Stimulated activated CD8-positive, alpha-beta memory T cell treated with anti-CD3 and anti-CD28 coated beads, Interleukin-4, amount 100 ng/mL, for 4 hours (primary cell): ENCODE data around the gene EPHB2.
"Not testable (repeated sequence)": the region's sequence is repeated elsewhere in the genome, so short reads cannot be mapped to it uniquely, and the experiment has no call there.

Source experiments
- DNase-seq, 2 donors: peaks; one replicate each; pipeline ENCODE4 v3.0.0-alpha.2; 2020; ENCODE audit warnings: low read depth in 2 of 2, low spot score in 1 of 2

Gene EPHB2

DNA sequence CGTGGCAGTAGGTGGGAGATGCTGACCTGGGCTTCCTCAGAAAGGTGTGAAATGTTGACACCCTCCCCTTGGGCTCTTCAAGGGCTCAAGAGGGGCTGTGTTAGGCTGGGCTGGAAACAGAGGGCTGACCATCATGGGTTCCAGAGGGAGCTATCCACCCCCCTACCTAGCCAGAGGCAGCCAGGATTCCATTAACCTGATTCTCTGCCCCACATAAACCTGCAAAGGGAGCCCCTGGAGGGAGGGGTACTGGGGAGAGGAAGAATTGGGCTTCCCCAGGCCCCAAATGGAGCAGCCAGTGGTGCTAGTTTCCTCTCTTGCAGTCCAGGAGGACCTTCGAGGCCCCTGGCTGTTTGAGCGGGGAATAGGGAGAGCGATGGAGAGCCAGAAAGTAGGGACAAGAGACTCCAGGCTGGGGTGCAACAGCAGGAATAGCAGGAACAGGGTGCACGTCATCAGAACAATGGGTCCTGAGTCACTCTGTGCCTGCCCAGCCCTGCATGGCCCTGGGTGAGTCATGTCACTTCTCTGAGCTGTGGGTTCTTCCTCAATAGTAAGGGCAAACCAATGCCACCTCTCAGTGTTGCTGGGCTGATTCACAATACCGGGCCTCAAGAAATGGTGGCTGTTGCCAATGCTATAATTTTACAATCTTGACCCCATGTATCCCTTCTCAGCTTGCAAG is 121.2 kb downstream of the EPHB2 start:
- no peak for DNase-seq

DNA sequence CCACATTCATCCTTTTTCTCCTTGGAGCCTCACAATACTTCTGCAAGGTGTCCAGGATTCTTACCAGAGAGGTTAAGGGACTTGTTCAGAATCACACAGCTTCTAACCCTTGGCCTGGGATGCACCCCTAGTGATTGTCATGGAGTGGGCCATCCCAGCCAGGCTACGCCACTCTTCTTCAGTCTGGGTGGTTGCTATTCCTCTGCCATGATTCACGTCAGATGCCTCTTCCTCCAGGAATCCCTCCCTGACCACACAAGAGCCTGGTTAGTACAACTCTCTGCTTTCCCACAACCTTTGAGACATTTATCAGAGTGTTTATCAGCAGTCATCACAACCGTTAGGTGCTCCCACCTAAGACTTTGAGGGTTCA is 121.8 kb downstream of the EPHB2 start:
- no peak for DNase-seq

DNA sequence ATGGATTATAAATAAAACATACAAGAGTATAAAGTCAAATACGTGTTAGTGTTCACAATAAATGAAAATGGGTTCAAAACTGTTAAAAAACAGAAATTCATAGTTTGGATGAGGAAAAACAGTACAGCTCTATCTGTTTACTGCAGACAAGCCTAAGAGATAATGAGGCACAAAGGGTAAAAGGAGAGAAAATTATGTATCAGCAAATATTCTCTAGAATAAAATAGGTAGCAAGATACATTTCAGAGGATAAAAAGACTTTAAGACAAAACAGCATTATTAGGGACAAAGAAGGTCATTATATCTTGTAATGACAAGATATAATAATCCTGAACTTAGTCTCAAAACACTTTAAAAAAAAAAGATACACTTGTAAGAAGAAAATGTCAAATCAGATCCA is 123.1 kb downstream of the EPHB2 start:
- no peak for DNase-seq

DNA sequence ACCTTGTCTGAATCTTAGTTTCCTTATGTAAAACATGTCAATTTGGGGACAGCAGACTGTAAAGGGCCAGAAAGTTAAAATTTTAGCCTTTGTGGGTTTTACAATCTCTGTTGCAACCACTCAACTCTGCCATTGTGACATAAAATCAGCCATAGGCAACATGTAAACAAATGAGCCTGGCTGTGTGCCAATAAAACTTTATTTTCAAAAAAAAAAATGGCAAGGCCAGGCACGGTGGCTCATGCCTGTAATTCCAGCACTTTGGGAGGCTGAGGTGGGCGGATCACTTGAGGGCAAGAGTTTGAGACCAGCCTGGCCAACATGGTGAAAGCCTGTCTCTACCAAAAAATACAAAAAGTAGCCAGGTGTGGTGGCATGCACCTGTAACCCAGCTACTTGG is 123.8 kb downstream of the EPHB2 start:
- not testable (repeated sequence) for DNase-seq

DNA sequence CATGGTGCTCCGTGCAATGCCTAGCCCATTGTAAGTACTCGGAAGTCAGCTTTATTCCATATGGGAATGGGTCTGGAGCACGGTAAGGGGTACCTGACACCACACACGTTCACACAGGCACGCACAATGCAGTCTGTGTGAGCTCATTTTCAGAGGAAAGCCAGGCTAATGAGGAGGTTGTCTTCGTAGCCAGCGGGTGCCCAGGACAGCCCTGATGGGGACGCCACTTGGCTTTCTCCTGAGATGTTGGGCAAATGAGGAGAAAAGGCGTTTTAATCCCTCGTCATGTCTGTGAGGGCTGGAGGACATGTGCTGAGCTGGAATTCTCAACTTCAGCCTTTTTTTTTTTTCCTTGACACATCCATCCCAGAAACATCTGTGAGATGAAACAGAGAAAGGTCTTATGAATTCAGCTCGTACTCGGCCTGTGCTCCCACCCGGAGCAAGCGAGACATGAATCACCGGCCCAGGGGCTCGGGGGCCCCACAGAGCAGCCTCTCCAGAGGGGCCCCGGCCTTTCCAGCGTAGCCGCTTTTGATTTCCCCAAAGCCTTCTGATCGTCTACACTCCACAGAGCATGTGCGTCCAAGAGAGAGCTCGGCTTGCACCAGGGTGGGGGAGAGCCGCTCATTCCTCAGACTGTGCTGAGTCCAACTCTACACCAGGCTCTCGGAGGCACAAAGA is 125.1 kb downstream of the EPHB2 start:
- DNase-seq, result no peak

DNA sequence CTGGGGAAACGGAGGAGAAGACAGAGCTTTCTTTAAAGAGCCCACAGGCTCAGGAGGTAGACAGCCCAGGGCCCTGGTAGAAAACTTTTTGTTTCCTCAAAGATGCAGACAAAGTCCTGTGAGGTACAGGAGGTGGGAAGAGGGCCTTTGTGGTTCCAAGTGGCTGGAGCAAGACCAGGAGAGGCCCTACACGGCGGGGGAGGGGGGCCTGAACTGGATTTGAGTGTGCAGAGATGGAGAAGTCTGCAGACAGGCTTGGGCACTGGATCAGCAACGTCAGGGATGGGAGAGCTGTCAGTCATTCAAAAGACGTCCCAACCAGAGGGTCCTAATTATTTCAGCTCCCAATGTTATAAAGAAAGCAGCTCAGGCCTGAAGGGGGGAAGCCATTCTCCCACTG is 126.2 kb downstream of the EPHB2 start:
- DNase-seq, result no peak

DNA sequence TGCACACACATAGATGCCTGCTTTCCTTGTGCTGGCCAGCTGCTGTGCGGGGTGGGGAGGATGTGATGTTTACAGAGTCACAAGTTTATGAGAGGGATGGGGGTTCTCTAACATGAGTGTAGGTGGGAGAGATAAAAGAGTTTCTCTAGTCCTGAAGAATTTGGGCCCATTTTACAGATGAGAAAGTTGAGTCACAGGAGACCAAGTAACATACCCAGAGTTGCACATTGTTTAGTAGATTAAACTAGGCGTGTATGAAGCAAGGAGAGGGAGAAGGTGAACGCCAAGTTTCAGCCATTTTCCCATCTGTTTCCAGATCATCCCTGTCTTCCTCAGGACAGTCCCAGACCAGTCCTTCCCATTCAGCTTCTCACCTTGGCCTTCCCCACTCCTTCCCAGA is 126.7 kb downstream of the EPHB2 start:
- no peak for DNase-seq

DNA sequence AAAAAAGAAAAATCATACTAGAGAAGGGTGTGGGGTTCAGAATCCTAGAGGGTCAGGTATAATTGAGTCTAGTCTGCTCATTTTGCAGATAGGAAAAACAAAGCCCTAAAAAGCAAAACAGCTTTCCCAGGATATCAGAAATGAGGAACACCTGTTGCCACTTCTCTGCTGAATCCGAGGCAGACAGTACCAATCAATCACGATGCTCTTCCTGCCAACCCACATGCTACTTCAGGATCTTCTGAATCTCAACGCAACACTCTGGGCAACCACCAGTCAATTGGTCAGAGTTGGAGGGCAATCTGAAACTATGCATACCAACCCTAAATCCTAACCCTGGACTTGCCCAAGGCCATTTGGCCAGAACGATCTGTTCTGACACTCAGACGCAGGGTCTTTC is 128.3 kb downstream of the EPHB2 start:
- no peak for DNase-seq

DNA sequence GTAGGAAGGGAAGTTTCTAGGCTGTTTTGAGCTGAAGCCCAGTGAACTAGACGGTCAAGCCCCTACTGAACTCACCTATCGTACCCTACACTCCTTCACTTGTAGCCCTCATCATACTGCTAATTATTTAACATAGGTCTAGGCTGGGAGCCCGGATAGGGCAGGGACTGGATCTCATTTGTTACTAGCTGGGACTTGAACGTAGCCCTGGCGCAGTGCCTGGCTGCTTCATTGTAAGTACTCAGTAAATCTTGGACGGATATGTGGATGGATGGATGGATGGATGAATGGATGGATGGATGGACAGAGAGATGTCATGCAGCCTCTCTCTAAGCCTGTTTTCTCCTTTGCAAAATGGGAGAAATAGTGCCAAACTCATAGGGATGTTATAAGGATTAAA is 129.2 kb downstream of the EPHB2 start:
- DNase-seq, result no peak

DNA sequence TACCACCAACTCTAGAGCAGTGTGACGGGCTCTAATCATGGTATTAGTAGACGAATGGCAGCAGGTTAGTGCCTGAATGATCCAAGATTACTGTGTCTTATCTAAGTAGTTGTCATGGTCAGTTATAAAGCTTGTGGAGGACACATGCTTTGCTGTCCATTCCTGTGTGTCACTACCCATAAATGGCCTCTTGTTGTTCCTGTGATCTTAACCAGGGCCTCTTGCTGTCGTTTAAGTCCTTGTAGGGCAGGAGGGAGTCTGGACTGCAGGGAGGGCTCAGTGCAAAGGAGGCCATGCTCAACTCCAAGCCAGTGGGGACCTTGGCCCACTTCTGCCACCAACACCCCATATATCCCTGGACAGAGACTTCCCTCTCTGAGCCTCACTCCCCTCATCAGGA is 130.5 kb downstream of the EPHB2 start:
- DNase-seq, result no peak

DNA sequence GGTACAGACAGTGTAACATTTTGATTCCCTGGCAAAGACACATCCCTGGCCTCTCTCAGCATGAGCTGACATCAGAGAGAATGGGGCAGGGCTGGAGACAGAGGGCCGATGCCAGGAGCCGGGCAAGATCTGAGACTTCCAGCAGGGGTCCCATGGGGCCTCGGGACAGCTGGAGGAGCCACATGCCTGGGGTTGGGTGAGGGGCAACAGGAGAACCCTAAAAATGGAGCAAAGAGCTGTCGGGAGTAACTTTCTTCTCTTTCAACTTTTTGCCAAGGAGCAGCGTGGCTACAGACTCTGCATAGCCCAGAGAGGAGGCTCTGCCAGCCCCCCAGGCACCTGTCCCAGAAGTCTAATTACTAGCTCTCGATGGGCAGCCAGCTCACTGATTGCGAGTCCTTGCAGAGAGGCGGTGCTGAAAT is 131.2 kb downstream of the EPHB2 start:
- no peak for DNase-seq

DNA sequence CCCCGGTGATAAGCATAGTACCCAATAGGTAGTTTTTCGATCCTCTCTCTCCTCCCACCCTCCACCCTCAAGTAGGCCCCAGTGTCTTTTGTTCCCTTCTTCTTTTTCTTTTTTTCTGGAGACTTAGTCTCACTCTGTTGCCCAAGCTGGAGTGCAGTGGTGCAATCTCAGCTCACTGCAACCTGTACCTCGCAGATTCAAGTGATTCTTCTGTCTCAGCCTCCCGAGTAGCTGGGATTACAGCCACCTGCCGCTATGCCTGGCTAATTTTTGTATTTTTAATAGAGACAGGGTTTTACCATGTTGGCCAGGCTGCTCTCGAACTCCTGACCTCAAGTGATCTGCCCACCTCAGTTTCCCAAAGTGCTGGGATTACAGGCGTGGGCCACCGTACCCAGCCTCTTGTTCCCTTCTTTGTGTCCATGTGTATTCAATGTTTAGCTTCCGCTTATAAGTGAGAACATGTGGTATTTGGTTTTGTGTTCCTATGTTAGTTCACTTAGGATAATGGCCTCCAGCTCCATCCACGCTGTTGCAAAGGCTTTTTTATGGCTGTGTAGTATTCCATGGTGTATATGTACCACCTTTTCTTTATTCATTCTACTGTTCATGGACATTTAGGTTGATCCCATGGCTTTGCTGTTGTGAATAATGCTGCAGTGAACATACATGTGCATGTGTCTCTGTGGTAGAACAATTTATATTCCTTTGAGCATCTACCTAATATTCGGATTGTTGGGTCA is 133.0 kb downstream of the EPHB2 start:
- DNase-seq, result not testable (repeated sequence)

DNA sequence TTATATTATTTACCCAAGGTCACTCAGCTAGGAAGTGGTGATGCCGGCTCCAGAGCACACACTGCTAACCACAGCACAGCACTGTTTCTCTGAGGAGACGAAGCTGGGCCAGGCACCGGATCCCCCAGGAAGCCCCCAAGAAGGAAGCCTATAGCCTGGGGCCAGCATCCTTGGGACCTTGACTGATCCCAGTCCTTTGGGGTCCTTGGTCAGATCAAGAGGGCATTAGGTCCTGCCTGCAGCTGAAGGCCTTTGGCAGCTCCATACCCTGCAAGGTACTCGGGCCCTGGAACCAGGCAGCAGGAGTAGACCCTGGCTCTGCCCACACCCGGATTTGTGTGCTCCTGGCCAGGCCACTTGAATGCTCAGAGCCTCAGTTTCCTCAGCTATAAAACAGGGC is 134.0 kb downstream of the EPHB2 start:
- no peak for DNase-seq

DNA sequence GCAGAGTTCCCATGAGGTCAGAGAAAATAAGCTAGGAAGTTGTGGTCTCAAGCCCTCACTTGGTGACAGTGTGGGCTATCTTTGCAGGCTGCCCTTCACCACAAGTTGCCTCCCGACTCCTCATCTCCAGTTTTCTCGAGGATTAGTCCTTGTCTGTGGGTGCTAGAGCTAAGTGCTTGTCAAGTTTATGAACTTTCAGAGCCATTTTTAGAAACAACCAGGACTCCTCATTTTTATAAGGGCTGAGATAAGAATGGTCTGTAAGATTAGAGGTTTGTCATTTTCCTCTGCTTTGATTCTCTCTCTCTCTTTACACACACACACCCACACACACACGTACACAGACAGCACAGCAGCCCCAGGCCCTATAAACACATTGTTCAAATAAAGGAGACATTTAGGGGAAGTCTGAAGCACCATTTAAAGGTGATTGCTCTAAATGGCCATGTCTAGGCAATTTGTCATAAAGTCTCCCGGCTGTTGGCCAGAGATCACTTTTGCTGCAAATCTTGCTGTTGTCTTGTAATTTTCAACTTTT is 134.8 kb downstream of the EPHB2 start:
- no peak for DNase-seq

DNA sequence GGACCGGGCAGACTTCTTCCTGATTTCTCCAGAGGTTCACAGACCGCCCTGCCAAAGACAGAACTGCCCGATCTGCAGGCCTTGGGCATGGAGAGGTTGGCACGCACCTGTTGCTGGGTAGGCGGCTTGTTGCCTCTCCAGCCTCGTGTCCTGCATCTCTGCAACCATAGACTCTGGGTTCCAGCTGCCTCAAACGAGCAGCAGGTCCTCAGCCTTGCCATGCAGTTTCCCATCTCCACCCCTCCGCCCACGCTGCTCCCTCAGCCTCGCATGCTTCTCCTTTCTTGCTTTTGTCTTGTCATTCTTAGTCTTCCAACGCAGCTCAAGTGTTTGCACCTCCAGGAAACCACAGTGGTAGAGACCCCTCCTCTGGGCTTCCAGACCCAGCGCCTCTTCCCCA is 135.8 kb downstream of the EPHB2 start:
- no peak for DNase-seq

DNA sequence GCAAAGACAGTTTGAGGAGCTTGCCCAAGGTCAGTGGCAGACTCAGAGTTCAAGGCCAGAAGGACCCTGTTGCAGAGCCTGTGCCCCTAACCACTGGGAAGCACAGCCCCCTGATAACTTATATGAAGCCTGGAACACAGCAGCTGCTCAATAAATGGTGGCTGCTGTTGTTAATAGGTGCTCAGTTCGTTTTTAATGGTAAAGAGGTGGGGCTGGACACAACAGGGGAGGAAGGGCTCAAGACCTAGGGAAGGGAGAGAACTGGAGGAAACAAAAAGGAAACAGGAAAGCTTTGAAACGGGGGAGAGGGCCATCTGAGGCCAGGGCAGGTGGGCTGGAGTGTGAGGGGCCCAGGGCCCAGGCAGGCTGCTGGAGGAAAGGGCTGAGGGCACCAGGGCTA is 136.6 kb downstream of the EPHB2 start:
- no peak for DNase-seq

DNA sequence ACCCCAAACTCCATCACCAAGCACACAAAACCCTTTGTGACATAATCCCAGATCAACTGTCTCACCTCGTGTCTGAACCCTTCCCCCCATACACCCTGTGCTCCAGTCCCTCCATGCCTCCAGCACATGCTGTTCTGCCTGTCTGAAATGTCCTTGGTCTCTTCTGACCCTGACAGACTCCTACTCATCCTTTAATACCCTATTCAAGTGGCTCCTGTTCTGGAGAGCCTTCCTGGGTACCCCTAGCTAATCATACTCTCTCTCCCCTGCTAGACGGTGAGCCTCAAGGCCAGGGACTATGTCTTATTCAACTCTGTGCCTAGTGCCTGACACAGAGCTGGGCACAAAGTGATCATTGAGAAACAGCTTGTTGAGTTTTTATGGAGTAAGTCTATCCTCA is 137.1 kb downstream of the EPHB2 start:
- no peak for DNase-seq

DNA sequence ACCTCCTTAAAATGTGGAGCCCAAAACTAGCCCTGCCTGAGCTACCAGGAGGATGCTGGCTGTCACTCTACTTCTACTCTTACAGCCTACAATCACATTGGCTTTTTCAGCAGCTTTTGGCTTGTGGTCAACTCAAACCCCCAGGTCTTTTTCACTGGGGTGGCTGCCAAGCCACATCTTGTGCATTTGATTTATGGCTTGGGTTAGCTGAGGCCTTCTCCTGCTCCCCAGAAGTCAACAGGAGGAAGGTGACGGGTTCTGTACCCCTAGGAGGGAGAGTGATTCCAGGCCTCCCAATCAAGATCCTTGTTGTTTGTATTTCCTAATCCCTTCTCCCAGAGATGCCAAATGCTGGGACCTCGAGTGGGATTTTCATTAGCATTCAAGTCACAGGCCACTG is 137.8 kb downstream of the EPHB2 start:
- no peak for DNase-seq

DNA sequence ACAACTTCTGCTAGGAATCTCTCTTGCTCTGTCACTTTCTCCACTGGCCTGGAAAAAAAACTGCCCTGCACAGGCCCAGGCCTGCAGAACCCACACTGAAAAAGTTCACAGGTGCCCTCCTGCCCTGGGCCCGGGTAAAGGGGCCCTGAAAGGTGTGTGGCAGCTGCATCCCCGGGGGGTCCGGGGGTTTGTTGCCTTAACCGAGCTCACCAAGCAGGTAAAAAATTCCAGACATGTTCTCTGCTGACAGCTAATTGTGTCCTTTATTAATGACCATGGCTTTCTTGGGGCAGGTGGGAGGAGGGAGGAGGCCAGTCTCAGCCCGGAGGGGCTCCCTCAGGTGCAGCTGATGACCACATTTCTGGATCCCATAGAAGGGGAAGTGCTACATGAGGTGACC is 139.1 kb downstream of the EPHB2 start:
- no peak for DNase-seq

DNA sequence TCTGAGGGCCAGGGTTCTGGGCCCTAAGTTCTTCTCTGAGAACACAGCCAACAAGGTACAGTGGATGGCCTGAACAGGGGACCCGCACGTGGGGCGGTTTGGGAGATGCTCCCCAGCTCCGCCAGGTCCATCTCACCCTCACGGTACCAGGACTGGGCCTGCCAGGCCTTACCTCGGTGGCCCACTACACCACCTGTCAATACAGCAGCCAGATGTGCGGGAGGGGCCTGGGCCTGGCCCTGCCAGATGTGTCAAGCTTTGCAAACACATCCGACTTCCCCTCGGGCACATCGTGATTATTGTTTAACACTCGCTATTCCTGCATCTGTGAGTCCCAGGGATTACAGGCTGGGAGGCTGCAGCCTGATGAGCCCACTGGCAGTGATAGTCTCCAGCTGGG is 139.6 kb downstream of the EPHB2 start:
- DNase-seq, result no peak

DNA sequence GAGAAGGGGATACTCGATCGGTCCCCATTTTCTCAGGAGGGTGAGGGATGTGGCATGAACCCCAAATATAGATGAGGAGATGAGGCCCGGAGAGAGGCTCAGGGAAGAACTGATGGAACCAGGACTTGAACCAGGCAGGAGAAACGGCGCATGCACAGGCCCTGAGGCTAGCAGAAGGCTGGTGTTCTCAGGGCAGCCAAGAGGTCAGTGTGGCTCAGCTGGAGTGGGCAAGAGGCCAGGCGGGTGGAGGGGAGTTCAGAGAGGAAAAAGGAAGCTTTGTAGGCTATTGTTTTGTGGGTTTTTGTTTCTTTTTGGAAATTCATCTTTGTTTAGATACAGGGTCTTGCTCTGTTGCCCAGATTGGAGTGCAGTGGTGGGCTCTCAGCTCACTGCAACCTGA is 140.0 kb downstream of the EPHB2 start:
- DNase-seq, result no peak

DNA sequence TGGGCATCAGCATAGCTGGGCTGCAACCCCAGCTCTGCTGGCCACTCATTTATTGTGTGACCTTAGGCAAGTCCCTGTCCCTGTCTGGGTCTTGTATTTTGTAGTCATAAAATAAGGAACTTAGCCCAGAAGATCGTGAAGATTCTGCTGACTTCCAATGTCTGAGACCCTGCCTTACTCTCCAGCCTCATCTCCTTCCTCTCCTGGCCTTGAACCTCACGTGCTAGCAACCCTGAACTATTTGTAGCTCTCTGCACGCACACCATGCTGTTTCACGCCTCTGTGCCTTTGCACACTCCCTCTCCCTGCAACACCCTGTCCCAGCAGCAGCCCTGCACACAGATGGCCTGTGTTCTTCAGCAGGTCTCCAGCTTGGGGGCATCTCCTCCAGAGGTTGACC is 140.9 kb downstream of the EPHB2 start:
- no peak for DNase-seq
